ENCODE measurements around the gene LILRA6. TPM values are rescaled to one million over a fixed set of nuclear protein-coding genes. Genes with fewer than 3 reads are reported as not detected.

LILRA6 gene
- total and polyA plus RNA-seq, 2 of the 8 experiments (the other 6 are each of a cell fraction or from before 2014, with no cell fraction given) = not detected

DNA sequence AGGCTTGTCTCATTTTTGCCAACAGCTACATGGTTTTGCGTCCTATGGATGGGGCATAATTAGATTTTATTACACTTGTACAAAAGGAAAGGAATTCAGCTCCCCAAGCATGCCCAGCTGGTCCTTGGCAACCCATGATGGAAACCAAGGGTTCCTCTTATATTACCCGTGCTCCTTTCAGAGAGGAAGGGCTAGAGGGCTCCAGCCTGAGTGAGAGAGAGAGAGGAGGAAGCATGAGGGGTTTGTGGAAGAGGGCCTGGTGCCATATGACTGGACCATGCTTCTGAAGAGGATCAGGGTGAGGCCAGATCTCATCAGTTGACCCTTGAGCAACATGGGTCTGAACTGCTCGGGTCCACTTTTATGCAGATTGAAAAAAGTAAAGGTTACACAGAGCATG is 45.5 kb downstream of the LILRA6 start:
- no peak overlapping the region for H3K14ac ChIP-seq (ENCODE audit: insufficient read length)
- no peak overlapping the region for H3K56ac ChIP-seq (replicated peaks; ENCODE audit: insufficient read length, low read depth, low read length)
- H3K4me1 ChIP-seq (replicated peaks in 1 of 4; ENCODE audit: control insufficient read depth in 3 of 4, insufficient read depth in 4 of 4, low read length in 3 of 4) = peaks cover under 1 to 8% (median 1%) of the 10 kb centered on the region in 4 experiments; a peak in 4 of 7 replicates
- H3K4me3 ChIP-seq (ENCODE audit: extremely low read depth in 1 of 4, insufficient read depth in 2 of 4, low read depth in 3 of 4, low read length in 4 of 4) = no peak overlapping the region
- no peak overlapping the region for H2AFZ ChIP-seq (ENCODE audit: low read length)
- 89% methylated on average over 3 of the region's 3 CpGs; no CpG with 5 or more reads in 1 of the 2 experiments for WGBS, 2 experiments (ENCODE audit: extremely low coverage in 1 of 2, insufficient coverage in 1 of 2, insufficient read length in 1 of 2, insufficient replicate concordance in 2 of 2, low coverage in 1 of 2, low lambda C conversion rate in 2 of 2, missing lambda C conversion rate in 1 of 2)
- H3K23ac ChIP-seq (ENCODE audit: insufficient read length) = no peak overlapping the region
- CTCF ChIA-PET (ENCODE audit: partially characterized antibody) = interaction anchor here (0.6 to 3.2 kb wide), 3 partner anchors 8 to 13 kb away, joined by 3 to 7 read pairs (median 3); partner anchors contain the start of gene MBOAT7
- H2BK12ac ChIP-seq (ENCODE audit: low read depth, low read length) = no peak overlapping the region
- no peak overlapping the region for H2AK5ac ChIP-seq (ENCODE audit: low read depth, low read length)
- H3K9ac ChIP-seq (replicated peaks in 1 of 4; ENCODE audit: extremely low read depth in 1 of 4, low read depth in 3 of 4, low read length in 3 of 4) = no peak overlapping the region
- H4K8ac ChIP-seq (ENCODE audit: extremely low read depth, insufficient read depth, low read length) = no peak overlapping the region
- no peak overlapping the region for H3K18ac ChIP-seq (ENCODE audit: extremely low read depth, low read length)
- H3K9me3 ChIP-seq (ENCODE audit: insufficient read depth in 2 of 2, low read depth in 1 of 2, low read length in 1 of 2) = no peaks in the 10 kb centered on the region
- POLR2A ChIA-PET (ENCODE audit: partially characterized antibody) = interaction anchor here (23.4 to 28.7 kb wide), 2 partner anchors 8 to 10 kb away, joined by 909 read pairs; partner anchors contain the start of genes MBOAT7, RPS9 and TSEN34
- peaks cover 6 to 9% of the 10 kb centered on the region in 2 experiments for H4K20me1 ChIP-seq (replicated peaks in 1 of 2; ENCODE audit: control insufficient read depth in 1 of 2, insufficient read depth in 2 of 2, low read length in 2 of 2)
- FAIRE-seq (no peak), DNase-seq (ENCODE audit: low read depth in 1 of 2, low spot score in 2 of 2) (no peak)
- H3K79me2 ChIP-seq (ENCODE audit: control insufficient read depth in 1 of 2, insufficient read depth in 2 of 2, low read length in 2 of 2) = peaks cover 11 to 23% of the 10 kb centered on the region in 2 experiments
- no peak overlapping the region for H4K91ac ChIP-seq (replicated peaks; ENCODE audit: insufficient read length, low read length)
- no peak for TF ChIP-seq SRF (IDR thresholded peaks at IDR 0.05; ENCODE audit: low read depth, low read length)
- no peak for TF ChIP-seq BRCA1 (IDR thresholded peaks at IDR 0.05; ENCODE audit: low read depth, low read length)
- TF ChIP-seq SIX5 (IDR thresholded peaks at IDR 0.05; ENCODE audit: low read depth, low read length) = no peak
- no peaks in the 10 kb centered on the region for H3K27me3 ChIP-seq (replicated peaks in 1 of 4; ENCODE audit: control insufficient read depth in 3 of 4, extremely low read depth in 1 of 4, insufficient read depth in 3 of 4, low read length in 3 of 4)
- H2BK120ac ChIP-seq (replicated peaks; ENCODE audit: low read depth, low read length) = no peak overlapping the region
- H4K5ac ChIP-seq (ENCODE audit: insufficient read length, low read depth, low read length) = no peak overlapping the region
- H2BK20ac ChIP-seq (ENCODE audit: low read length) = no peak overlapping the region
- H3K23me2 ChIP-seq (ENCODE audit: low read depth, low read length) = peaks cover 6% of the 10 kb centered on the region
- no peak overlapping the region for H2BK5ac ChIP-seq (ENCODE audit: low read depth, low read length)
- no peak overlapping the region for H3K27ac ChIP-seq (ENCODE audit: low read depth, low read length)
- H2BK15ac ChIP-seq (ENCODE audit: low read length) = no peak overlapping the region
- H3K79me1 ChIP-seq (ENCODE audit: low read depth, low read length) = peaks cover 4% of the 10 kb centered on the region
- H3K4me2 ChIP-seq (ENCODE audit: insufficient read depth in 1 of 2, low read depth in 2 of 2, low read length in 2 of 2) = no peak overlapping the region
- H3K4ac ChIP-seq (replicated peaks; ENCODE audit: insufficient read length, low read depth, low read length) = no peak overlapping the region
- peaks cover 3 to 28% (median 11%) of the 10 kb centered on the region in 4 experiments; a peak in 7 of 8 replicates for H3K36me3 ChIP-seq (ENCODE audit: control insufficient read depth in 2 of 4, insufficient read depth in 4 of 4, low read length in 3 of 4)
